SK-N-SH (cell line): ENCODE results near the gene AGAP1. TPM values are rescaled to one million over a fixed set of nuclear protein-coding genes. Genes with fewer than 3 reads are reported as not detected.

Experiments
- CTCF ChIA-PET: fragments of 300-600, 350-600 bp; formaldehyde crosslinking; extraction: SDS; loops from one replicate; lab custom pipeline; 2021; lab: Yijun Ruan, JAX
- POLR2A ChIA-PET: fragments of 350-600 bp; sonication (Branson Sonifier 250); formaldehyde crosslinking; extraction: SDS; loops from one replicate; lab custom pipeline; 2020; ENCODE audit warnings: antibody characterized with exemption, inconsistent platforms; lab: Yijun Ruan, JAX
- DNase-seq: peaks from one replicate; pipeline ENCODE4 v3.0.0; 2012
- H2AFZ ChIP-seq: fragments of 200-600 bp; sonication (generic); 2 replicates; pipeline ENCODE4 v1.8.1; 2016; ENCODE audit warnings: antibody characterized with exemption, mild to moderate bottlenecking, low read depth
- H3F3A ChIP-seq: fragments of 200-600 bp; sonication (generic); replicated peaks from 2 replicates; pipeline ENCODE3; 2016; ENCODE audit warnings: antibody characterized with exemption, mild to moderate bottlenecking; ENCODE audit not compliant: insufficient read depth
- H3K27ac ChIP-seq, 2 experiments: fragments of 200-500 bp in 1 of 2; fragments of 200-600 bp in 1 of 2; sonication (Bioruptor generic) in 1 of 2; sonication (generic), shearing (Covaris generic) in 1 of 2; 2 replicates each; pipeline versions ENCODE4 v1.5.1 to v1.6.1; 2014 to 2016; ENCODE audit warnings: low read depth in 2 of 2, inconsistent platforms in 1 of 2, low read length in 1 of 2, mild to moderate bottlenecking in 1 of 2, mixed read lengths in 1 of 2
- H3K27me3 ChIP-seq: fragments of 200-600 bp; sonication (generic), shearing (Covaris generic); 2 replicates; pipeline ENCODE4 v1.6.1; 2016; ENCODE audit warnings: mixed run types; ENCODE audit not compliant: insufficient read depth
- H3K36me3 ChIP-seq, 2 experiments: fragments of 200-500 bp in 1 of 2; fragments of 200-600 bp in 1 of 2; sonication (Bioruptor generic) in 1 of 2; sonication (generic) in 1 of 2; replicated peaks in 1 of 2; 2 replicates each; pipeline versions ENCODE3 to v1.5.1; 2014 to 2016; ENCODE audit warnings: low read length in 1 of 2, mild to moderate bottlenecking in 1 of 2; ENCODE audit not compliant: insufficient read depth in 2 of 2, control insufficient read depth in 1 of 2
- H3K4me1 ChIP-seq, 2 experiments: fragments of 200-500 bp in 1 of 2; fragments of 200-600 bp in 1 of 2; sonication (Bioruptor generic) in 1 of 2; sonication (generic), shearing (Covaris generic) in 1 of 2; 2 replicates each; pipeline versions ENCODE4 v1.5.1 to v1.6.1; 2014 to 2016; ENCODE audit warnings: low read depth in 1 of 2, low read length in 1 of 2, mixed run types in 1 of 2; ENCODE audit not compliant: insufficient read depth in 2 of 2, control insufficient read depth in 1 of 2
- H3K4me2 ChIP-seq: fragments of 200-600 bp; sonication (generic), shearing (Covaris generic); 2 replicates; pipeline ENCODE4 v1.6.1; 2017; ENCODE audit warnings: mixed run types
- H3K4me3 ChIP-seq, 2 experiments: fragments of 200-500 bp in 1 of 2; fragments of 200-600 bp in 1 of 2; sonication (Bioruptor generic) in 1 of 2; sonication (generic), shearing (Covaris generic) in 1 of 2; 2 replicates each; pipeline versions ENCODE4 v1.5.1 to v1.8.1; 2014 to 2016; ENCODE audit warnings: low read depth in 2 of 2, inconsistent platforms in 1 of 2, low read length in 1 of 2, mild to moderate bottlenecking in 1 of 2, mixed read lengths in 1 of 2, moderate library complexity in 1 of 2
- H3K79me2 ChIP-seq: fragments of 200-600 bp; sonication (generic); 2 replicates; pipeline ENCODE4 v1.8.1; 2017; ENCODE audit warnings: mild to moderate bottlenecking; ENCODE audit not compliant: insufficient read depth
- H3K9ac ChIP-seq: fragments of 200-600 bp; sonication (generic); 2 replicates; pipeline ENCODE4 v1.6.1; 2017; ENCODE audit warnings: mixed run types
- H3K9me2 ChIP-seq: fragments of 200-600 bp; sonication (generic); 2 replicates; pipeline ENCODE4 v1.6.1; 2017; ENCODE audit warnings: mixed run types
- H3K9me3 ChIP-seq: fragments of 200-600 bp; sonication (generic); 2 replicates; pipeline ENCODE4 v1.6.1; 2017; ENCODE audit warnings: mixed run types, mild to moderate bottlenecking, moderate library complexity
- H4K20me1 ChIP-seq: fragments of 200-600 bp; sonication (generic); 2 replicates; pipeline ENCODE4 v1.6.1; 2017; ENCODE audit warnings: mild to moderate bottlenecking, mixed run types; ENCODE audit not compliant: insufficient read depth
- CHD2 ChIP-seq: fragments of 150-350 bp; IDR thresholded peaks from 2 replicates; pipeline ENCODE4 v1.6.1; 2018; ENCODE audit warnings: low read length; ENCODE audit not compliant: partially characterized antibody
- MEF2A ChIP-seq: IDR thresholded peaks from 2 replicates; pipeline ENCODE4 v1.4.0; 2012; ENCODE audit warnings: low read depth, borderline replicate concordance
- NFIC ChIP-seq: IDR thresholded peaks from 2 replicates; pipeline ENCODE4 v1.4.0; 2012; ENCODE audit warnings: borderline replicate concordance
- NRF1 ChIP-seq: IDR thresholded peaks from 2 replicates; pipeline ENCODE4 v1.6.1; 2012; ENCODE audit warnings: low read depth, mild to moderate bottlenecking, low read length
- REST ChIP-seq: IDR thresholded peaks from 2 replicates; pipeline ENCODE4 v1.6.1; 2012; ENCODE audit warnings: mild to moderate bottlenecking, low read depth, low read length, moderate library complexity
- TCF12 ChIP-seq: IDR thresholded peaks from 2 replicates; pipeline ENCODE4 v1.4.0; 2012
- TEAD4 ChIP-seq: IDR thresholded peaks from 2 replicates; pipeline ENCODE4 v1.4.0; 2012; ENCODE audit warnings: mild to moderate bottlenecking, borderline replicate concordance; ENCODE audit not compliant: insufficient read depth
- YY1 ChIP-seq: IDR thresholded peaks from 2 replicates; pipeline ENCODE4 v1.4.0; 2012; ENCODE audit warnings: low read depth, mild to moderate bottlenecking
- WGBS: methylation state at CpG from one replicate; pipeline ENCODE4 v1.1.6; 2017; ENCODE audit warnings: low lambda C conversion rate; 5-methylcytosine and 5-hydroxymethylcytosine counted together
- polyA plus RNA-seq, 3 experiments: library from polyadenylated mRNA; depleted of rRNA; stranded (reverse); fragments of >200 nt; gene quantifications; 2 replicates each; pipeline ENCODE4 v1.2.3, GENCODE V29; 2012
- TF ChIP-seq, protein P1 (sequence below): IDR thresholded peaks from 2 replicates; pipeline ENCODE4; 2012
- TF ChIP-seq, protein P2 (sequence below): fragments of 150-350 bp; IDR thresholded peaks from 2 replicates; pipeline ENCODE4 v1.6.1; 2017; ENCODE audit warnings: antibody characterized with exemption, low read length, low read depth, borderline replicate concordance
- TF ChIP-seq, protein P3 (sequence below): IDR thresholded peaks from 2 replicates; pipeline ENCODE4 v1.4.0; 2012; ENCODE audit warnings: low read depth, borderline replicate concordance

Gene AGAP1
- polyA plus RNA-seq, 1 of the 3 experiments (the other 2 are of a cell fraction), result 8.8 TPM

GRCh38 chr2:235968155-235968554 is 474.3 kb downstream of the AGAP1 start:
- no peaks in the 10 kb centered on the region for H4K20me1 ChIP-seq
- H2AFZ ChIP-seq, result no peak overlapping the region
- no peak overlapping the region for H3K4me2 ChIP-seq
- H3F3A ChIP-seq, result no peaks in the 10 kb centered on the region
- H3K9me3 ChIP-seq, result no peaks in the 10 kb centered on the region
- no peaks in the 10 kb centered on the region for H3K9me2 ChIP-seq
- no peak overlapping the region for H3K9ac ChIP-seq
- H3K79me2 ChIP-seq, result no peaks in the 10 kb centered on the region
- no peaks in the 10 kb centered on the region for H3K27me3 ChIP-seq
- peaks cover 0 to 4% of the 10 kb centered on the region in 2 experiments; a peak in 1 of 4 replicates for H3K4me1 ChIP-seq
- WGBS, result 93% methylated on average over 8 of the region's 8 CpGs
- ChIA-PET POLR2A (no interaction called here), CTCF (interaction anchor here (0.6 kb wide), 1 partner anchor 69 kb away, joined by 4 read pairs; no protein-coding TSS in a partner anchor)
- DNase-seq, result no peak
- H3K27ac ChIP-seq, result no peak overlapping the region
- peaks cover 0 to 10% of the 10 kb centered on the region in 2 experiments for H3K36me3 ChIP-seq
- TF ChIP-seq YY1, result no peak
- no peak for TF ChIP-seq NRF1
- TF ChIP-seq REST, result no peak
- TF ChIP-seq TEAD4, result no peak
- TF ChIP-seq CHD2, result no peak
- no peak for TF ChIP-seq MEF2A
- TF ChIP-seq, protein P1, sequence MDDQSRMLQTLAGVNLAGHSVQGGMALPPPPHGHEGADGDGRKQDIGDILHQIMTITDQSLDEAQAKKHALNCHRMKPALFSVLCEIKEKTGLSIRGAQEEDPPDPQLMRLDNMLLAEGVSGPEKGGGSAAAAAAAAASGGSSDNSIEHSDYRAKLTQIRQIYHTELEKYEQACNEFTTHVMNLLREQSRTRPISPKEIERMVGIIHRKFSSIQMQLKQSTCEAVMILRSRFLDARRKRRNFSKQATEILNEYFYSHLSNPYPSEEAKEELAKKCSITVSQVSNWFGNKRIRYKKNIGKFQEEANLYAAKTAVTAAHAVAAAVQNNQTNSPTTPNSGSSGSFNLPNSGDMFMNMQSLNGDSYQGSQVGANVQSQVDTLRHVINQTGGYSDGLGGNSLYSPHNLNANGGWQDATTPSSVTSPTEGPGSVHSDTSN, result no peak
- TF ChIP-seq NFIC, result no peak
- TF ChIP-seq TCF12, result no peak
- TF ChIP-seq, protein P2, sequence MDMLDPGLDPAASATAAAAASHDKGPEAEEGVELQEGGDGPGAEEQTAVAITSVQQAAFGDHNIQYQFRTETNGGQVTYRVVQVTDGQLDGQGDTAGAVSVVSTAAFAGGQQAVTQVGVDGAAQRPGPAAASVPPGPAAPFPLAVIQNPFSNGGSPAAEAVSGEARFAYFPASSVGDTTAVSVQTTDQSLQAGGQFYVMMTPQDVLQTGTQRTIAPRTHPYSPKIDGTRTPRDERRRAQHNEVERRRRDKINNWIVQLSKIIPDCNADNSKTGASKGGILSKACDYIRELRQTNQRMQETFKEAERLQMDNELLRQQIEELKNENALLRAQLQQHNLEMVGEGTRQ, result no peak
- TF ChIP-seq, protein P3, sequence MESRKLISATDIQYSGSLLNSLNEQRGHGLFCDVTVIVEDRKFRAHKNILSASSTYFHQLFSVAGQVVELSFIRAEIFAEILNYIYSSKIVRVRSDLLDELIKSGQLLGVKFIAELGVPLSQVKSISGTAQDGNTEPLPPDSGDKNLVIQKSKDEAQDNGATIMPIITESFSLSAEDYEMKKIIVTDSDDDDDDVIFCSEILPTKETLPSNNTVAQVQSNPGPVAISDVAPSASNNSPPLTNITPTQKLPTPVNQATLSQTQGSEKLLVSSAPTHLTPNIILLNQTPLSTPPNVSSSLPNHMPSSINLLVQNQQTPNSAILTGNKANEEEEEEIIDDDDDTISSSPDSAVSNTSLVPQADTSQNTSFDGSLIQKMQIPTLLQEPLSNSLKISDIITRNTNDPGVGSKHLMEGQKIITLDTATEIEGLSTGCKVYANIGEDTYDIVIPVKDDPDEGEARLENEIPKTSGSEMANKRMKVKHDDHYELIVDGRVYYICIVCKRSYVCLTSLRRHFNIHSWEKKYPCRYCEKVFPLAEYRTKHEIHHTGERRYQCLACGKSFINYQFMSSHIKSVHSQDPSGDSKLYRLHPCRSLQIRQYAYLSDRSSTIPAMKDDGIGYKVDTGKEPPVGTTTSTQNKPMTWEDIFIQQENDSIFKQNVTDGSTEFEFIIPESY, result no peak
- no peak overlapping the region for H3K4me3 ChIP-seq
